SIG-M5 (cell line): ENCODE results near the gene ZNF324B.
"Not testable (repeated sequence)": the region's sequence is repeated elsewhere in the genome, so short reads cannot be mapped to it uniquely, and the experiment has no call there.

Experiments
- DNase-seq: peaks from one replicate; lab custom pipeline; 2025; lab: John Stamatoyannopoulos, UW

ZNF324B gene

GRCh38 chr19:58455306-58455705, 3.9 kb downstream of the ZNF324B start:
- no peak for DNase-seq

- DNase-seq: no peak
These were observed 4.7 kb downstream of the ZNF324B start for GRCh38 chr19:58456111-58456510.

DNA sequence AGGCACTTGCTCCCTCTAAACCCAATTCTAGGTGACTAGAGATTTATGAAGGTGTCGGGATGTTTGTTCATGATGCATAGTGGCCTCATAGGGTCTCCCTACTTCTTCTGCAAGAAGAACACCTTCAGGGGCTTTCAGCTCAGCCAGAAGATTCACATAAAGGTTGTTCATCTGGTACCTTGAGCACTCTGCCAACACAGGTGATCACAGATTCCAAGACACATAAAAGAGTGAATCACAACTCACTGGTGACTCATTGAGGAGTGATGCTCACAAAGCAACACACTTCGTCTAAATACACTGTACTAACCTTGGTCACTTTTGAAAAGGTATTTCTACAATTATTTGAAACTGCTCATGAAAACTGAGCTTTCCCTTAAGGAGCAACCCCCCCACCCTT, 8.6 kb downstream of the ZNF324B start:
- no peak for DNase-seq

DNA sequence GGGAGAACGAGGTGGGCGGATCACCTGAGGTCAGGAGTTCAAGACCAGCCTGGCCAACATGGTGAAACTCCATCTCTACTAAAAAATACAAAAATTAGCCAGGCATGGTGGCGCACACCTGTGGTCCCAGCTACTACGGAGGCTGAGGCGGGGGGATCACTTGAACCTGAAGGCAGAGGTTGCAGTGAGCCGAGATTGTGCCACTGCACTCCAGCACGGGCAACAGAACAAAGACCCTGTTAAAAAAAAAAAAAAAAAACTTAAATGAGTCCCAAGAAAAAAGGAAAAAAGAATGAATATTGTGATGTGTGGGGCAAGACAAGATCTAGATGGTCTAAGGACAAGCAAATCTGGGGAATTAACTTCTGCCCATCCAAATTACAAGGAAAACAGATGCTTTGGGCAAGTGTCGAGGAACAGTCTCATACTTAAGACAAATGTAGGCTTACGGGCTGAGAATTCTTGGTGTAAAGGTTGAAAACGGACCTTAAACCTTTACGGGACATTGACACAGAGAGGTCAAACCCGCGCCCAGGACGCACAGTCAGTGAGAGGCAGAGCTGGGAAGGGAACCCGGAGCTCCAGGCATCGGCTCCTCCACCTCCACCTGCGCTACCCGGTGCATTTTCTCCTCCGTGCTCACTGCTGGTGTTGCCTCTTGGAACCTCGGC, 14.8 kb downstream of the ZNF324B start:
- no peak for DNase-seq

DNA sequence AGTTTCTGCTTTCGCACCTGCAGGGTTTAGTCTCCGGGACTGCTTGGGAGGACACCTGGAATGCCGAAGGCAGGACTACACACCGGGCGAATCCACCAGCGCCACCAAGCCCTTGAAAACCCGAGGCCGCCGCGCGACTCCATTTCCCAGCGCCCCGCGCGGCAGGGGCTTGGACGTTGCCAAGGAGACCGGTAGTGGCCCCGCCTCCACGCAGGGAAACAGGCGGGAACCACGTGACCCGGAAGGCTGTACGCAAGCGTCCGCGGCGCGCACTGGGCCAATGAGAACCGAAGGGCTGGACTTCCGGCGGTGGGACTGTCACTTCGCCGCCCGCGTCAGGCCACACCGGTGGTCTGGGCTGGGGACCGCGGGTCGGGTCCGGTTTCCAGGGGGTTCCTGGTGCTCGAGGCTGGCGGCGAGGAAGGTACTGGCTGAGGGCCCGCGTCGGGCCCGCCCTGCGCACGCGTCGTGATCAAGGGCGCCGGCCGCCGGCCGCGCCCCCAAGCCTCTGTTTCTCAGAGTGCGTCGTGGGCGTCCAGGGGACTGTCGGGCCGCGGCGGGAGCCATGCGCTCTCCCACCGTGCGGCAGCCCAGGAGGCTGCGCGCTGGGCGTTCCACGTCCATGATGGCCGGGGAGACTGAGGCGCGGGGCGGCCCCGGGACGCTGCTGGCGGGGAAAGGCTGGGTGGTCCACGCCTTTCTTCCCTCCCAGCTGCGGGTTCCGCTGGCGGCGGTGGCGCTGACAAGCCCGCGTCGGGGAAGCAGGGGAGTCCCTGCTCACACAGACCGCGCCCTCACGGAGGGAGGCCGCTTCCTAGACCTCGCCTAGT, 15.6 kb downstream of the ZNF324B start, which contains the start of gene ZNF324:
ZNF324 (plus strand) TSS at position 321 of the 830 bp plus-strand sequence. CDS start 2,106 bp downstream, outside the sequence.
- peak; percentile 57 for DNase-seq

GRCh38 chr19:58468216-58468839, 16.9 kb downstream of the ZNF324B start:
- DNase-seq: no peak

DNA sequence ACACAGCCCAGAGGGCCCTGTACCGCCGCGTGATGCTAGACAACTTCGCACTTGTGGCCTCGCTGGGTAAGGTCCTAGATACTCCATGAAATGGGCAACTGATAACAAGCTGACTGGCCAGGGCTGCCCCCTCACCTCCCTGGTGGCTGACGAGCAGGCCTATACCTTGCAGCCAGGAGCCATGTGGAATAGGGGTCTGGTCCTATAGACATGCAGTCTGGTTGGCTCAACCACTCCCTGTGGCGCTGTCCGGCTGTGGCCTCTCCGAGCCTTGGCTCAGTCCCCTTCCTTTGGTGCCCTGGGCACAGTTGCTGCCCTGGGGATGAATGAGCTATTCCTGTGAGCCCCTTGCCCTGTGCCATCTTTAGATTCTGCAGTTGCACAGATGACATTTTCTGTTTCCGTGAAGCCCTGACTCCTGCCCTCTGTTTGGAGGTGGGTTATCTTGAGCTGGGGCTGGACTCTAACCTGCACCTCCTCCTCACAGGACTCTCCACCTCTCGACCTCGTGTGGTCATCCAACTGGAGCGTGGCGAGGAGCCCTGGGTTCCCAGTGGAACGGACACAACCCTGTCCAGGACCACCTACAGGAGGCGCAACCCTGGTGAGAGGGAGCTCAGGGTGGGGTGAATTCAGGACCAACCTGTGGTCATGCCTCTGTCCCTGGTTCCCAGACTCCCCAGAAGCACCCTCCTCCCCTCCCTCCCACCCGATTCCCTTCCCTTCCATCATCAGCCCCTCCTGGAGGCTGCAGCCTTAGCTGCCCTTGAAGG, 18.0 kb downstream of the ZNF324B start:
- DNase-seq: no peak

DNA sequence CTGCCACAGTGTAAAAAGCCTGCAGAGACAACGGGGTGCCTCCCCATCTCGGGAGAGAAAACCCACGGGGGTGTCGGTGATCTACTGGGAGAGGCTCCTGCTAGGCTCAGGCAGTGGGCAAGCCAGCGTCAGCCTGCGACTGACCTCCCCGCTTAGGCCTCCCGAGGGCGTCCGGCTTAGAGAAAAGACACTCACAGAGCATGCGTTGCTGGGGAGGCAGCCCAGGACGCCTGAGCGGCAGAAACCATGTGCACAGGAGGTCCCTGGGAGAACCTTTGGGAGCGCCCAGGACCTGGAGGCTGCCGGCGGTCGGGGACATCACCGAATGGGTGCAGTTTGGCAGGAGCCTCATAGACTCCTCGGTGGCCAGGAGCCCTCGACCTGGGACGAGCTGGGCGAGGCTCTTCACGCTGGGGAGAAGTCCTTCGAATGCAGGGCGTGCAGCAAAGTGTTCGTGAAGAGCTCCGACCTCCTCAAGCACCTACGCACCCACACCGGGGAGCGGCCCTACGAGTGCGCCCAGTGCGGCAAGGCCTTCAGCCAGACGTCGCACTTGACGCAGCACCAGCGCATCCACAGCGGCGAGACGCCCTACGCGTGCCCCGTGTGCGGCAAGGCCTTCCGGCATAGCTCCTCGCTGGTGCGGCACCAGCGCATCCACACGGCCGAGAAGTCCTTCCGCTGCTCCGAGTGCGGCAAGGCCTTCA, 19.6 kb downstream of the ZNF324B start:
- not testable (repeated sequence) for DNase-seq

- DNase-seq: no peak
These were observed 20.3 kb downstream of the ZNF324B start for GRCh38 chr19:58471736-58472135.

GRCh38 chr19:58473775-58474174, 22.4 kb downstream of the ZNF324B start:
- no peak for DNase-seq

DNA sequence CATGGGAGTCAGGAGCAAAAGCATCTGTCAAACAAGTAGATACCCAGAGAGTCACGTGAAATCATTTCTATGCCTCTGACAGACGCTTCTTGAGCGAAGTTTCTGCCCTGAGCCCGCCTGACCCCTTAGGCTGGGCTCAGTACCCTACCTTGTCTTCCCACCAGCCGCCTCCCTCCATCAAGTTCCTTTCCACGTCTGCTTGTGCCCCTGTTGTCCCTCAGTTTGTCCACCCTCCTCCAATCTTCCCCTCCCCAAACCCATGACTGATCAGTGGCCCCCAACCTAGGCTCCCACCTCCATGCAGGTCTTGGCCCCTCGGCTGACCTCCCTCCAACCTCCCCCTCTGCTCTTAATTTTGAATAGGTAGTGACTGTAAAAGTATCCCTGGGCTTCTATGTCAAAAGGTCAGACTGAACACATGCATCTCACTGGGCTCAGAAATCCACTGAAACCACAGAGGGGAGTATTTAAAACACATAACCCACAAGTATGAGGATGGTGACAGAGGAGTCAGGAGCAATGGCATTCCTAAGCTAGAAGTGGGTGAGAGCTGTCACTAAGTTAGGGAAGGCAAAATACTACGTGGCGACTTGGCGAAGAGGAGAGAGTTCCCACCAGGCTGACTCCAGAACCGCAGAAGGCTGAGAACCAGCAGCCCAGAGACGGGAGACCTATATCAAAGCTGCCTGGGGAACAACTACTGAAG, 23.0 kb downstream of the ZNF324B start:
- no peak for DNase-seq

DNA sequence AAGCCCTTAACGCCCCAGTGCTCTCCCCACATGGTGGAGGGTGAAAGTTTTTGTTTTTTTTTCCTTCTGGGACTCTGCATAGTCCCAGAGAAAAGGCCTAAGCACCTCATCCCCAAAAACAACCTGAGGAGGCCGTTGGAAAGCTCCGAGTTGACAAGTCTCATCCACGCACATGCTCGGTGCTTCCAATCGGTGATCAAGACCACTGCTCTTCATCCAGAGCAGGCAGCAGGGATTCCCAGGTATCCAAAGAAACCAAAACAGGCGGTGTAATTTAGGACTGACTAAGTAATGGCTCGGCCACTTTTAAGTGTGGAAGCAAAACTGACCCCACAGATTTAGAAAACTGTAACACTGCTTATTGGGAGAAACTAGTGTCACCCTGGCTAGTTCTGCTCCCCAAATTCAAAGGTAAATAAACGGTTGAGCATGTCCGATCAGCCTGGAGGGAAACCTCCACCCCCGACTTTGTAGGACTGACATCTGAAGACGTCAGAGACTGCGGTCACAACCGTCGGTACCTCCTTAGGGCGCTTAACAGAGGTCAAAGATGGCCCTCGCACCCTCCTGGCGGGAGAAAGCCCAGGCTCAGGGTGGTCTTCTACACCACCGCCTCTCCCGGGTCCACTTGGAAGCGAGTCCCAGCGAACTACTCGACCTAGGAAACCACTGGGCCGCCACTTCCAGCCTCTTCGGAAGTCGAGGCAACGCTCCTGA, 23.7 kb downstream of the ZNF324B start:
- DNase-seq: no peak

DNA sequence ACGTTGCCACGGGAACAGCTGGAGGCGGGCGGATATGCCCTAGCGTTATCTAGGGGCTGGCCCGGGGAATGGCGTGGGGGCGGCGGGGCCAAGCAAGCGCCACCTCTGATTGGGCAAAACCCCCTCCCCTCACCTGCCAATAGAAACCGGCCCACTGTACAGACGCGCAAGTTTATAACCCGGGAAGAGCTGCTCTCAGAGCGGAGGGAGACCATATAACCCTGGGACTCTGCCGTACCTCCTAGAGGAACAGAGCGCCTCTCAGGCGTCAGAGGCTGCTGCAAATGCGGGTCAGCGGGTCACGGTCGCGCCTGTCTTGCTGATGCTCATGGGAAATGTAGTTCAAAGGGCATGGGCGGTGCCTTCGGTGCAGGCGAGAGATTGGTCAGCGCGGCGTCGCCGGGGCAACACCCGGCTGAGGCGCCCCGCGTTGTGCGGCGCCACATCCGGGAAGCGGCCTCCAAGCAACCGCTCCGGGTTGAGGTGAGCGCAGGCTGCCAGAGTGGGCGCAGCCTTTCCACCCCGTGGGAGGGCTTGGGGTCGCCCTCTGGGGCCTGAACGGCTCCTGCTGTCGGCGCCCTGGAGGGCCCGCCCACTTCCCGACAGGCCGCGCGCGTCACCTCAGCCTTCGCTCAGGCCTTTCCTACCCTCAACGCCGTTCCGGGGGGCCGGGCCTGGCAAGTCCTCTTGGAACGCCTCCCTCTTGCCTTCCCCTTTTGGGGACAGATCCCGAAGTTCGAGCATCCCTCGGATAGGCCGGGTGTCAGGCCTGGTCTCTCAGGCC, 24.5 kb downstream of the ZNF324B start, which contains the start of gene ZNF446:
ZNF446 (plus strand) TSS at position 639 of the 784 bp plus-strand sequence. CDS start 867 bp downstream, outside the sequence.
- peak; percentile 88 for DNase-seq

GRCh38 chr19:58476498-58477015, 25.1 kb downstream of the ZNF324B start:
- DNase-seq: no peak

GRCh38 chr19:58477130-58477529, 25.7 kb downstream of the ZNF324B start:
- DNase-seq: no peak

DNA sequence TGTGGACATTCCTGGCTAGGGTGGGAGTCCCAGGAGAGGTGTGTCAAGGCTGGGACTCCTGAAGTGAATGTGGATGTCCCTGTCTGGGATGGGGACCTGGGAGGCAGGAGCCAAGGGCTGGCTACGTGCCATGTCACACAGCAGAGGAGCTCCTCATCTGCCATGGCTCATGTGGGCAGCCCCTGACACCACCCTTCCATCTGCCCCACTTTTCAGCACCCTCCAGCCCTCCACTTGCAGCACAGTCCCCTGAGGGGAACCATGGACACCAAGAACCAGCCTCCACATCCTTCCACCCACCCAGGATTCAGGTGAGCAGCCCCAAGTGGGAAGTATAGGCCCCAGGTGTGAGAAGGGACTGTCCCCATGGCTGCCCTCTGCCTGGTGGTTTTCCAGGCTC, 26.4 kb downstream of the ZNF324B start:
- DNase-seq: no peak

DNA sequence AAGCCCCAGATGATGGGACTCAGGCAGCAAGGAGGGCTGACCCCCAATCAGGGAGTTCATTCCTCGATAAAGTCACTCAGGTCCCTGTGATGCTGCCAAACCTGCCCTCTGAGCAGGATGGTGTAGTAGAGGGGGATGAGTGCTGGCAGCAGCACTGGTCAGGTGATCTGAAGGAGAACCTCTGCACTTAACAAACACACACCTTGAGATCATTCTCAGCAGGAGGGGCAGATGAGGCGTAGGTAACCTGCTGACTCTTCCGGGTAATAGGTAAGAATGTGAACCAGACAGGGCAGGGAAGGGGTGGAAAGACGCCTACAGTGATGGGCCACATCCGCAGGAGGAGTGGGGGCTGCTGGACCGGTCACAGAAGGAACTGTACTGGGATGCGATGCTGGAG, 27.9 kb downstream of the ZNF324B start:
- DNase-seq: no peak

DNA sequence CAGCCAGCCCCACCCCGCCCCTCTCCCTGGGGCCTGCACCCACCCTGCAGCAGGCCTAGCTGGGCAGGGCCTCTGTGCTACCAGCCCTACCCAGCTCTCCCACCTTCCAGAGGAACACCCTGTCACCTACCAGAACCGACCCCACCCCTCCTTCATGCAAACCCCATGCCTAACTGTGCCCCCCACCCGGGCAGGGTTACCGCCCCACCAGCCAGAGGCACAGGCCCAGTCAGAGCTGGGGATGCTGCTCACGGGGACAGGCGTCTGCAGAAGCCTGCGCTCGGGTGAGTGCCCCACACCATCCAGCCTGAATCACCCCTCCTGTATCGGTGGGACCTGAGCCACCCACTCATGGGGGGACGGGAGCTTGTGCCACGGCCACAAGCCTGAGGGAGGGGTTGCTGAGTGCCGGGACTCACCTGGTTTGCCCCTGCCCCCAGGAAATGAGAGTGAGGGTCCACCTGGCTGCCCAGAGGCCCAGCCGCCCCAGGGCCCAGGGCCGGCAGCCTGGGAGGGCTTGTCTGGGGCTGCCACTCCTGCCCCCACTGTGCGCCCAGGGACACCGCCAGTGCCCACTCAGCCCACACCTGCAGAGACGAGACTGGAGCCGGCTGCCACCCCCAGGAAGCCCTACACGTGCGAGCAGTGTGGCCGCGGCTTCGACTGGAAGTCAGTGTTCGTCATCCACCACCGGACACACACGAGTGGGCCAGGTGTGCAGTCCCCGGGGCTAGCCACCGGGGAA, 28.5 kb downstream of the ZNF324B start:
- no peak for DNase-seq
